Activated T-cell treated with anti-CD3 and anti-CD28 coated beads, Interleukin-2, amount 50 U/mL, for 72 hours (primary cell): ENCODE data around the gene TSPOAP1. TPM values are rescaled to one million over a fixed set of nuclear protein-coding genes. Genes with fewer than 3 reads are reported as not detected.

Source experiments
- total RNA-seq, 2 donors: library from RNA; stranded (reverse); gene quantifications; one replicate each; pipeline ENCODE4 v1.2.3, GENCODE V29; 2022

TSPOAP1 gene
- total RNA-seq, 2 donors from 2014 or later: 42.3 to 55.3 TPM

Other genes with a start within 250 kb of the TSPOAP1 start
- 10 to 100 TPM; 32.9 to 37.7 TPM for gene DYNLL2, start 245.4 kb downstream of the TSPOAP1 start, total RNA-seq
- gene OR4D1, start 180.4 kb downstream of the TSPOAP1 start, total RNA-seq: under 1 TPM; 0.34 to 0.35 TPM
- not detected for gene OR4D2, start 161.8 kb downstream of the TSPOAP1 start, total RNA-seq
- not detected for gene EPX, start 136.1 kb downstream of the TSPOAP1 start, total RNA-seq
- gene MKS1, start 109.5 kb downstream of the TSPOAP1 start, total RNA-seq: 10 to 100 TPM; 25.7 to 35.2 TPM
- under 1 TPM; 0.12 to 0.31 TPM for gene LPO, start 90.2 kb downstream of the TSPOAP1 start, total RNA-seq
- gene MPO, start 47.9 kb downstream of the TSPOAP1 start, total RNA-seq: under 1 TPM in 1 of 2 donors, not detected in 1; 0.09 TPM
- 100 to 1,000 TPM; 101 to 110 TPM for gene SUPT4H1, start 23.4 kb upstream of the TSPOAP1 start, total RNA-seq
- 1 to 10 TPM; 2.6 to 3.4 TPM for gene RNF43, start 88.7 kb upstream of the TSPOAP1 start, total RNA-seq
- gene HSF5, start 159.6 kb upstream of the TSPOAP1 start, total RNA-seq: 1 to 10 TPM; 2.9 to 3.3 TPM
- gene MTMR4, start 185.8 kb upstream of the TSPOAP1 start, total RNA-seq: 10 to 100 TPM; 75.5 to 88.4 TPM